Heart left ventricle (tissue), 13 donors: ENCODE measurements around the gene PPP1R9B.

Source experiments
- CTCF ChIP-seq, 12 donors: fragments of 200-600 bp; sonication (generic) in 4 of 12; IDR thresholded peaks; one replicate each; pipeline versions ENCODE4 v1.5.0 to v1.8.0; 2018 to 2022; ENCODE audit warnings: antibody characterized with exemption in 12 of 12, mild to moderate bottlenecking in 5 of 12
- POLR2A ChIP-seq, 2 donors: fragments of 450-650 bp; IDR thresholded peaks; one replicate each; pipeline ENCODE4 v1.6.1; 2017; ENCODE audit warnings: antibody characterized with exemption in 2 of 2, mild to moderate bottlenecking in 2 of 2, moderate library complexity in 2 of 2
- donor health status: ischemic (EF 13 %, LVEDD 7.1; RV severe dilation, severe dysfunction).
- donor health status: DM: no; HTN: yes; CAD: no.
- donor health status: DM: no; HTN: no; CAD: no.
- donor health status: ischemic (EF 25% LVEDD 6.9; RV normal size, moderate dysfunction).
- donor health status: ischemic (EF 25% LVEDD 5.7; RV mildly dilated, moderate dysfunction).
- donor health status: ischemic (EF 35%, LVEDD 5.7; RV mildly dilated, moderate dysfunction).
- donor health status: nonischemic (EF 11% LVEDD 7.7; RV severe dilation, severe dysfunction).
- donor health status: DM: yes; HTN: yes; CAD: no.
- donor health status: PGD.
- donor health status: ischemic (EF 29% LVEDD 5.4; RV normal size, mild dysfunction).
- donor health status: nonischemic (EF 23%, LVEDD 6.1; RV moderate dilation, normal function).

GRCh38 chr17:50137042-50137441 is 13.4 kb downstream of the PPP1R9B start:
- TF ChIP-seq POLR2A (IDR thresholded peaks at IDR 0.05) = no peak
- no peak for TF ChIP-seq CTCF (IDR thresholded peaks at IDR 0.05)
